Ishikawa (cell line): ENCODE measurements around the gene KLF15.

Experiments used
- CEBPB ChIP-seq: IDR thresholded peaks from 2 replicates; pipeline ENCODE4 v1.6.1; 2012
- CREB1 ChIP-seq: IDR thresholded peaks from 2 replicates; pipeline ENCODE4 v1.6.1; 2012; ENCODE audit warnings: low read depth
- EGR1 ChIP-seq: IDR thresholded peaks from 2 replicates; pipeline ENCODE4 v1.6.1; 2012
- EP300 ChIP-seq: IDR thresholded peaks from 2 replicates; pipeline ENCODE4 v1.6.1; 2012; ENCODE audit warnings: borderline replicate concordance
- FOXM1 ChIP-seq: IDR thresholded peaks from 2 replicates; pipeline ENCODE4 v1.6.1; 2012; ENCODE audit warnings: low read depth, borderline replicate concordance
- MAX ChIP-seq: IDR thresholded peaks from 2 replicates; pipeline ENCODE4 v1.6.1; 2012
- NFIC ChIP-seq: IDR thresholded peaks from 2 replicates; pipeline ENCODE4 v1.6.1; 2012
- RAD21 ChIP-seq: IDR thresholded peaks from 2 replicates; pipeline ENCODE4 v1.6.1; 2012; ENCODE audit warnings: low read depth
- TAF1 ChIP-seq: IDR thresholded peaks from 2 replicates; pipeline ENCODE4 v1.6.1; 2012; ENCODE audit warnings: low read depth, mild to moderate bottlenecking
- TCF12 ChIP-seq: IDR thresholded peaks from 2 replicates; pipeline ENCODE4 v1.6.1; 2012; ENCODE audit warnings: low read depth
- USF1 ChIP-seq: IDR thresholded peaks from 2 replicates; pipeline ENCODE4 v1.6.1; 2012
- YY1 ChIP-seq: IDR thresholded peaks from 2 replicates; pipeline ENCODE4 v1.6.1; 2012; ENCODE audit warnings: low read depth
- TF ChIP-seq, protein P1 (sequence below): IDR thresholded peaks from 2 replicates; pipeline ENCODE4 v1.6.1; 2012; ENCODE audit warnings: low read depth, mild to moderate bottlenecking

DNA sequence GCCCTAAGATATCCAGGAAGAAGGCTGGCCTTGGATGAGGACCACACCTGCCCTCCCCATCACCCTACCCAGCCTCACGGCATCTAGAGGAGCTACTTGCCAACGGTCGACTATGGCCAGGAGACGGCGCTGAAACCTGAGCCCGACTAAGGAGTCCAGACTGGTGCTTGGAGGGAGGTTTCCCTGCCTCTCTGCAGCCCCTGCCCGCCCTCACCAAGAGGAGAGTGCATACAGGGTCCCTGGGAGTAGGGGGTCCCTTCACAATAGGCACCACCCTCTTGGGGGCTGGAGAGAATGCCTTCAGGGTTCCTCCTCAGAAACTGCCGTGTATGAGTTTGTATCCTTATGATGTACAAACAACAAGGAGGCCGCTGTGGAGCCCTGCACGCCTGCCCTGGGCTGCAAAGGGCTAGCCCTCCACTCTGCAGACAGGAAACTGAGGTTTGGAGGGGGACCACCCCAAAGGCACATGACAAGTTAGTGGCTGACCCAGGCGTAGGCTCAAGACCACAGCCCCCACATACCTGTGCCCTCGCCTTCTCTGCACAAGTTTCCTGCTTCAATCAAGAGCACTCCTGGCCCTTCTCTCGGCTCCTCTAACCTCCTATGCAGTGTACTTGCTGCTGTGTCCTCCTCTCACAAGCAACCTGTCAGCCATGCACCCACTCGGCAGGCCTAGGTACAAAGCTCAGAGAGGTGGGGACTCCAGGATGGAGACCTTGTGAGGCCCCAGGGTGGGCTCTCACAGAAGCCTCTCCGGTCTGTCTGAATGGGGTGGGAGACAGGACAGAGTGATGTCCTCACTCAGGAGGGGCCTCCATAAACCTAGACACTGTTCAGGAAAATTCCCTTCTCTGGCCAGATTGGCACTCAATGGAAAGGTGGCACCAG is 7.4 kb downstream of the KLF15 start:
- TF ChIP-seq EP300 (no peak), MAX (no peak), YY1 (no peak), USF1 (no peak), CREB1 (no peak), TCF12 (no peak), TAF1 (no peak), RAD21 (no peak), CEBPB (no peak), NFIC (no peak), FOXM1 (no peak), EGR1 (no peak)
- TF ChIP-seq, protein P1, sequence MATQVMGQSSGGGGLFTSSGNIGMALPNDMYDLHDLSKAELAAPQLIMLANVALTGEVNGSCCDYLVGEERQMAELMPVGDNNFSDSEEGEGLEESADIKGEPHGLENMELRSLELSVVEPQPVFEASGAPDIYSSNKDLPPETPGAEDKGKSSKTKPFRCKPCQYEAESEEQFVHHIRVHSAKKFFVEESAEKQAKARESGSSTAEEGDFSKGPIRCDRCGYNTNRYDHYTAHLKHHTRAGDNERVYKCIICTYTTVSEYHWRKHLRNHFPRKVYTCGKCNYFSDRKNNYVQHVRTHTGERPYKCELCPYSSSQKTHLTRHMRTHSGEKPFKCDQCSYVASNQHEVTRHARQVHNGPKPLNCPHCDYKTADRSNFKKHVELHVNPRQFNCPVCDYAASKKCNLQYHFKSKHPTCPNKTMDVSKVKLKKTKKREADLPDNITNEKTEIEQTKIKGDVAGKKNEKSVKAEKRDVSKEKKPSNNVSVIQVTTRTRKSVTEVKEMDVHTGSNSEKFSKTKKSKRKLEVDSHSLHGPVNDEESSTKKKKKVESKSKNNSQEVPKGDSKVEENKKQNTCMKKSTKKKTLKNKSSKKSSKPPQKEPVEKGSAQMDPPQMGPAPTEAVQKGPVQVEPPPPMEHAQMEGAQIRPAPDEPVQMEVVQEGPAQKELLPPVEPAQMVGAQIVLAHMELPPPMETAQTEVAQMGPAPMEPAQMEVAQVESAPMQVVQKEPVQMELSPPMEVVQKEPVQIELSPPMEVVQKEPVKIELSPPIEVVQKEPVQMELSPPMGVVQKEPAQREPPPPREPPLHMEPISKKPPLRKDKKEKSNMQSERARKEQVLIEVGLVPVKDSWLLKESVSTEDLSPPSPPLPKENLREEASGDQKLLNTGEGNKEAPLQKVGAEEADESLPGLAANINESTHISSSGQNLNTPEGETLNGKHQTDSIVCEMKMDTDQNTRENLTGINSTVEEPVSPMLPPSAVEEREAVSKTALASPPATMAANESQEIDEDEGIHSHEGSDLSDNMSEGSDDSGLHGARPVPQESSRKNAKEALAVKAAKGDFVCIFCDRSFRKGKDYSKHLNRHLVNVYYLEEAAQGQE: no peak
